ENCODE measurements around the gene IGFL4. TPM values are rescaled to one million over a fixed set of nuclear protein-coding genes. Genes with fewer than 3 reads are reported as not detected.

The IGFL4 gene
- total and polyA plus RNA-seq, 10 of the 15 experiments (the other 5 are each of a cell fraction or from before 2014, with no cell fraction given) = not detected

DNA sequence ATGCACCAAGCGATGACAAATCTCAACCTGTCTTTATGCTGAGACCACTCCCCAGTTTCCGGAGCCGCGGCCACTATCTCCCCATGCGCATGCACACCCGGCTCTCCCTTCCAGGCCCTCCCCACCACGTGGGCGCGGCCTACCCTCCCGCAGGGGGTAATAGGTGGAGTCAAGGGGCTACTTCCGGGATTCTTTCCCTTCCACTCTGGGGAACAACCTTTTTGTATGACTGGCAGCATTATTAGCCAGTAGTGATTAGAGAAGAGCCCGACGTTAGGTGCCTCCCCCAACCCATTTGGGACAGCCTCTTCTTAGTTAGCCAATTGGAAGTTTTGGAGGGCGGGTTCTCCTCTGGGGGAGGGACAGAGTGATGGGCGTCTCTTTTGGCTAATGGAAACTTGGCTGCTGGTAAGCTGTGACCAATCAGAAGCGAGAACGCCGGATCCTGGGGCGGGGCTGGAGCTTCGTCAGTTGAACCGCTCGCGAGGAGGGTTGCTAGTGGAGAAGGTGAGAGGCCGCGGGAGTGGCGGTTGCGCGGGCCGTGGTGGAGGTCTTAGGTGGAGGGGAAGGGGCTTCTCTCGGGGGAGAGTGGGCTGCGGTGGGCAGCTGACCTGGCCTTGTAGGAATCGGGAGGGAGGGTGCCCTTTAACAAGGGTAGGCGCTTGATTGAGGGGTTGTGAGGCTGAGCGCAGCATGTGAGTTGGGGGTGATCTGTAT is 45.6 kb downstream of the IGFL4 start, which contains the start of gene CCDC61:
TSS of gene CCDC61 (plus strand) at position 470 of the 717 bp plus-strand sequence. CDS start 7,552 bp downstream, outside the sequence.
- FAIRE-seq = peak; percentile 99
- TF ChIP-seq CEBPB (IDR thresholded peaks at IDR 0.05; ENCODE audit: borderline replicate concordance in 1 of 2, low read depth in 2 of 2, low read length in 2 of 2) (no peak), BRCA1 (IDR thresholded peaks at IDR 0.05; ENCODE audit: low read depth, low read length) (no peak; the same call in 1 of the 2 replicates), NFXL1 (IDR thresholded peaks at IDR 0.05; ENCODE audit: borderline replicate concordance) (no peak), ZBTB33 (IDR thresholded peaks at IDR 0.05) (no peak), SIN3A (IDR thresholded peaks at IDR 0.05; ENCODE audit: low read depth, low read length) (peak; percentile 26; the same call in 1 of the 2 replicates), E2F8 (IDR thresholded peaks at IDR 0.05; ENCODE audit: low read depth, partially characterized antibody) (no peak), ASH2L (IDR thresholded peaks at IDR 0.05; ENCODE audit: borderline replicate concordance, low read depth) (no peak), ZBED1 (IDR thresholded peaks at IDR 0.05; ENCODE audit: borderline replicate concordance) (no peak), ETV6 (conservative IDR thresholded peaks at IDR 0.05 in 1 of 2, IDR thresholded peaks at IDR 0.05 in 1 of 2; ENCODE audit: borderline replicate concordance in 1 of 2, low read depth in 1 of 2) (no peak), CBFB (IDR thresholded peaks at IDR 0.05; ENCODE audit: low read depth) (no peak), NR2C1 (IDR thresholded peaks at IDR 0.05) (peak; percentile 28; the same call in 1 of the 2 replicates), POLR2AphosphoS2 (IDR thresholded peaks at IDR 0.05; ENCODE audit: low read depth, low read length) (peak; percentile 85), HCFC1 (IDR thresholded peaks at IDR 0.05; ENCODE audit: low read length) (peak; percentile 18; the same call in 1 of the 2 replicates)
- TF ChIP-seq, protein P1, sequence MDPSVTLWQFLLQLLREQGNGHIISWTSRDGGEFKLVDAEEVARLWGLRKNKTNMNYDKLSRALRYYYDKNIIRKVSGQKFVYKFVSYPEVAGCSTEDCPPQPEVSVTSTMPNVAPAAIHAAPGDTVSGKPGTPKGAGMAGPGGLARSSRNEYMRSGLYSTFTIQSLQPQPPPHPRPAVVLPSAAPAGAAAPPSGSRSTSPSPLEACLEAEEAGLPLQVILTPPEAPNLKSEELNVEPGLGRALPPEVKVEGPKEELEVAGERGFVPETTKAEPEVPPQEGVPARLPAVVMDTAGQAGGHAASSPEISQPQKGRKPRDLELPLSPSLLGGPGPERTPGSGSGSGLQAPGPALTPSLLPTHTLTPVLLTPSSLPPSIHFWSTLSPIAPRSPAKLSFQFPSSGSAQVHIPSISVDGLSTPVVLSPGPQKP (IDR thresholded peaks at IDR 0.05; ENCODE audit: low read depth, low read length) = peak; percentile 67; the same call in 1 of the 2 replicates
- TF ChIP-seq, protein P2, sequence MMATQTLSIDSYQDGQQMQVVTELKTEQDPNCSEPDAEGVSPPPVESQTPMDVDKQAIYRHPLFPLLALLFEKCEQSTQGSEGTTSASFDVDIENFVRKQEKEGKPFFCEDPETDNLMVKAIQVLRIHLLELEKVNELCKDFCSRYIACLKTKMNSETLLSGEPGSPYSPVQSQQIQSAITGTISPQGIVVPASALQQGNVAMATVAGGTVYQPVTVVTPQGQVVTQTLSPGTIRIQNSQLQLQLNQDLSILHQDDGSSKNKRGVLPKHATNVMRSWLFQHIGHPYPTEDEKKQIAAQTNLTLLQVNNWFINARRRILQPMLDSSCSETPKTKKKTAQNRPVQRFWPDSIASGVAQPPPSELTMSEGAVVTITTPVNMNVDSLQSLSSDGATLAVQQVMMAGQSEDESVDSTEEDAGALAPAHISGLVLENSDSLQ (IDR thresholded peaks at IDR 0.05) = peak; percentile 100

More for the DNA sequence above, 45.6 kb downstream of the IGFL4 start, which contains the start of gene CCDC61:
- Histone ChIP-seq H3K79me2 (ENCODE audit: control insufficient read depth, insufficient read depth, low read length) (peaks cover 9% of the 10 kb centered on the region), H3K36me3 (ENCODE audit: control insufficient read depth in 2 of 2, insufficient read depth in 2 of 2, low read length in 1 of 2) (no peaks in the 10 kb centered on the region), H3K9ac (ENCODE audit: control insufficient read depth, insufficient read depth, low read length) (peak within 1 kb of the TSS; percentile 75), H3K4me3 (peak within 1 kb of the TSS; percentile 86), H3K27ac (ENCODE audit: control insufficient read depth, insufficient read depth) (peak within 1 kb of the TSS; percentile 66), H3K4me1 (ENCODE audit: control insufficient read depth, insufficient read depth, low read length) (peaks cover 9% of the 10 kb centered on the region), H4K20me1 (ENCODE audit: control insufficient read depth, insufficient read depth) (no peaks in the 10 kb centered on the region), H3K4me2 (ENCODE audit: control insufficient read depth, insufficient read depth) (peak within 1 kb of the TSS; percentile 97), H3K9me3 (replicated peaks; ENCODE audit: control insufficient read depth, insufficient read depth, low read length) (no peaks in the 10 kb centered on the region; the same call in 2 of the 3 replicates), H3K27me3 (replicated peaks in 1 of 2; ENCODE audit: control insufficient read depth in 2 of 2, insufficient read depth in 2 of 2, low read length in 1 of 2) (no peaks in the 10 kb centered on the region), H2AFZ (ENCODE audit: control insufficient read depth, low read depth, low read length) (peak within 1 kb of the TSS; percentile 97)
- in situ Hi-C loops (cut with MboI) (no loop called here), intact Hi-C loops (cut with micrococcal nuclease; ENCODE audit: unreplicated experiment) (loop anchor here (10.0 kb wide), 1 partner anchor 180 kb away; the partner anchor contains the start of gene RSPH6A)
- ChIA-PET RAD21 (ENCODE audit: unreplicated experiment) (interaction anchor here (1.0 to 2.0 kb wide), 4 partner anchors 109 to 178 kb away, joined by 3 to 14 read pairs (median 6); partner anchors contain the start of genes FOXA3, IRF2BP1 and SYMPK), SMC1A (ENCODE audit: uncharacterized antibody, unreplicated experiment) (interaction anchor here (0.6 to 1.0 kb wide), 4 partner anchors 11 to 134 kb away, joined by 3 to 4 read pairs (median 3); partner anchors contain the start of genes IRF2BP1 and MYPOP), POLR2A (interaction anchor here (0.7 to 2.7 kb wide), 11 partner anchors 18 to 605 kb away, joined by 3 to 10 read pairs (median 4); partner anchors contain the start of genes IRF2BP1, MYPOP, SIX5 and SYMPK), CTCF (interaction anchor here (0.7 to 3.7 kb wide), 9 partner anchors 15 to 667 kb away, joined by 3 to 12 read pairs (median 6); partner anchors contain the start of gene SIX5)
- WGBS (ENCODE audit: insufficient coverage, insufficient replicate concordance, low lambda C conversion rate, missing lambda C conversion rate) = 1% methylated on average over 34 of the region's 34 CpGs
- ATAC-seq (peak; percentile 98), DNase-seq (ENCODE audit: low read depth, low spot score) (peak; percentile 99)
- no TSS peak for BruUV-seq (replicated peaks)

Data from GM12878 (cell line).